Left forelimb (tissue), 1 donor: Measurements from ENCODE around the gene ADIRF.
"Not testable (repeated sequence)": the region's sequence is repeated elsewhere in the genome, so short reads cannot be mapped to it uniquely, and the experiment has no call there.

Experiments used
- DNase-seq: peaks from one replicate; pipeline ENCODE4 v3.0.0-alpha.2; 2018; ENCODE audit warnings: low spot score

ADIRF gene

GRCh38 chr10:86946213-86947155 lies 21.8 kb upstream of the ADIRF start:
- peak; percentile 59 for DNase-seq

GRCh38 chr10:86947806-86948205 lies 20.5 kb upstream of the ADIRF start:
- peak; percentile 50 for DNase-seq

DNA sequence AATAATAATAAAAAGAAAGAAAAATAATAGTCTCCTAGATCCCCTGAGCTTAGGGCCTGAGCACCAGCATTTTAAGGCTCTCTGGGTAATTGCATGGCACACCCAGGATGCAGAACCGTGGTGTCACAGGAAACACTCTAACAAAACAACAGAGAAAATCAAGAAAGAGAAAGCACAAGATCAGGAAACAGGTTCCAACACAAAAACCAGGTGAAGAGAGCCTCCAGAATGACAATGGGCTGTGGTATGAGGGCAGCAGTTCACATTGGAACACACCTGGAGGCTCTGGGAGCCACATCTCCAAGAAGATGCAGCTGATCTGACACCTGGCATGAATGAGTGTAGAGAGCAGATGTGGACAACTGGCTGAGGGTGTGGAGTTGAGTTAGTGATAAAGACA lies 17.9 kb upstream of the ADIRF start:
- DNase-seq = peak; percentile 17

DNA sequence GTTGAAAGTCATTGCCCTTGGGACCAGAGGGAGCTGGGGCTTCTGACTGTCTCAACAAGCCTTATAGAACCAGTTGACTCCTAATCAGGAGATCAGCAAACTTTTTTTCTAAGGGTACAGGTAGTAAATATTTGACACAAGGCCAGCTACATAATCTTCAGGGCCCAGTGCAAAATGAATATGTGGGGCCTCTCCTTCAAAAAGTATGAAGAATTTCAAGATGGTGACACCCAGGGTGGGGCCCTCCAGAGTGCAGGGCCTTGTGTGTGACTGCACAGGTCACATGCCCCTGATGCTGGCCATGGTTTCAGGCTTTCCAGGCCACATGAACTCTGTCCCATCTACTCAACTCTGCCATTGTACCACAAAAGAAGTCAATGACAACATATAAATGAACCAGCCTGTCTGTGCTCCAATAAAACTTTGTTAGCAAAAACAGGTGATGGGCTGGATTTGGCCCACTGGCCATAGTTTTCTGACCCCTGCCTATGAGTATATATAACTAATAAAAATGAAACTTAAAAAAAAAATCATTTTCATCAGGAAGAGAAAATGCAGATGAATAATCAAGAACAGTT lies 17.0 kb upstream of the ADIRF start:
- DNase-seq = peak; percentile 14

- peak; percentile 45 for DNase-seq
Observed at GRCh38 chr10:86952106-86952505, 16.2 kb upstream of the ADIRF start.

DNA sequence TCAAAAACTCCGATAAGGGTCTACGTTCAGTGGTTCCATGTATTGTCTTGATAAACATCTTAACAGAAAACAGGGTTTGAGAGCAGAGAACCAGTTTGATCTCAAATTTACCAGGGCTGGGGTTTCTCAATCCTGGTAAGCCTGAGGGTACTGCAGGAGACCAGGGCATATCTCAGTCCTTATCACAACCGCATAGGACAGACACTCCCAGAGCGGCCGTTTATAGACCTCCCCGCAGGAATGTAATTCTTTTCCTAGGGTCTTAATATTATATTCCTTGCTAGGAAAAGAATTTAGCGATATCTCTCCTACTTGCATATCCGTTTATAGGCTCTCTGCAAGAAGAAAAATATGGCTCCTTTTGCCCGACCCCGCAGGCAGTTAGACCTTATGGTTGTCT lies 15.6 kb upstream of the ADIRF start:
- DNase-seq = not testable (repeated sequence)

- no peak for DNase-seq
Observed at GRCh38 chr10:86953747-86954680, 14.3 kb upstream of the ADIRF start.

DNA sequence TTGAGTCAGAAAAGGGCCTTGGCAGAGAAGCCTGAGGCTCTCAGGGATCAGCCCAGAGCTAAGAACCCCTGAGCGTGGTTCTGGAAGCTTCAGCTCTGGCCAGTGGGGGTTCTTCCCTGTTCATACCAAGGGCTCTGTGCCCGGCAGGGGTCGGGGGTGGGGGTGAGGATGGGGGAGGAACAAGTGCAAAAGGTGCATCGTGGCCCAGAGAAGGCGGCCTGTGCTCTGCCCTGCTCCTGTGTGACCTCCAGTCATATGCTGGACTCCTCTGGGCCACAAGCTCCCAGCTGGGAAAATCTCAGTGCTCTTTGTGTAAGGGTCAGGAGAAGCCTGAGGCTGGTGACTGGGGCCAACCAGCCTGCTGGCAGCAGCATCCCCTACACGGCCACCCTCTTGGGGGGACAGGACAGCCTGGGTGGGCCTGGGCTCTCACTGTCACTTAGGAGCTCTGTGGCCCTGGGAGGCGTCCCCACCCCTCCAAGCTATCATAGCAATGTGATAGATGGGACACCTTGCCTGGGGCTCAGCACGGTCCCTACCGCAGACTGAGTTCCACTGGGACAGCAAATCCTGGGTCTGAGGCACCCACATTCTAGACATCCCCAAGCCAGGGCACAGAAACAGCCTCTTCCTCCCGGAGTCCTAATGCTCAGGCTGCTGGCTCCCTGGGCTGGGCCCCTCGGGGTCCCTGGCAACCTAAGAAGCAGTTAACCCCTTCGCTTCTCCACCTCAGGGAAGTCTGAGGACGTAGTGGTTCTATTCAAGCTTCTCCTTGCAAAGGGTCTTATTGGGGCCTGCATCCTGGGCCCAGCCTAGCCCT lies 13.4 kb upstream of the ADIRF start:
- no peak for DNase-seq

DNA sequence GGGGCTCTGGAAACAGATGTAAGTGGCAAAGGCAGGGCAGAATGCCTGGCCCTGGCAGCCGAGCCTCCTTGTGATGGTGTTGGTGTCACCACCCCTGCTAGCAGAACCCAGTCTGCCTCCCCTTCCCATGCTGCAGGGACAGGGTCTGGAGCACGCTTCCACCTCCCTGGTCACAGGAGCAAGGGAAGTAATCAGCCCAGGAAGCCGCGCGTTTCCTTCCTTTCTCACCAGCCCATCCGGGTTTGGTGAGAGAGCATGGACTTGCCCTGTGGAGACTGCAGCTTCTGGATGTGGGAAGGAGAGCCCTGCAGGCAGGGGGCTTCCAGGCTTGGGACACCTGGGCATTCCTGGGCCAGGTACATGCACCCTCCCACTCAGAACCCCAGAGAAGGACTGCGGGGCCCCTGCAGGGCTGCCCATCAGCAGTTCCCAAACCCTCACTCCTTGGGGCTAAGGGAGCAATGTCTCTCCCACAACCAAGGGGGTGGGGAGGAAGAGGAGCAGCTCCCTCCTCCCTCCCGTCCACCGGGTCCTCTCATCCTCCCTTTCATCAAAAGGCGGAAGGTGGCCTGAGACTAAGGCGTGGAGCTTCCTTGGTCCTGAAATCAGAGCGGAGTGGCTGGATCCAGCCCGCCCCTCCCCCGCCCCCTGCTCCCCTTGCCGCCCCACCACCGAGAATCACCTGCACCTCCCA lies 12.6 kb upstream of the ADIRF start:
- no peak for DNase-seq

- no peak for DNase-seq
Observed at GRCh38 chr10:86956195-86956847, 12.0 kb upstream of the ADIRF start.

DNA sequence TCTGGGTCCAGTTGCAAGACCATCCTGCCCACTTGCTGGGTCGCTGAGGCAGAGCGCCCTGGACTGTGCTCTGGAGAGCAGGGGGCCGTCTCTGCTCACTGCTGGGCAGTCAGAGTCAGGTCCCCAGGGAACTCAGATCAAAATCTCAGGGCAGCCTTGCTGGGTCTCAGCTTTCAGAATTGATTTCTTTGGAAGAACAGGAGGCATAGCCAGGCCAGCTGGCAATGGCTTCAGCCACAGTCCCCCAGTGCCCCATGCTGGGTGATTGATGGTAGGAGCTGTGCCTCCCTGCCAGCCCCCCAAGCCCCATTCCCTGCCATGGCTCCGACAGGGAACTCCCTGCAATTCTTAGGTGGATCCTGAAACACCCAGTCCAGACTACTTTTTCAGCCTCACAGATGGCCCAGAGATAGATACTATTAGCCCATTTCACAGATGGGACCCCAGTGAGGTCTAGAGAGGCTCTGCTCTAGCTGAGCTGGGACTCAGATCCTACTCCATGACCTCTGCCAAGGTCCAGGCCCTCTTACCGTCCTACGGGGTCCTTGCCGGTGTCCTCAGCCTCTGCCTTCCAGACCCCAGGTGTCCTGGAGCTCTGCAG lies 11.3 kb upstream of the ADIRF start:
- DNase-seq = no peak

DNA sequence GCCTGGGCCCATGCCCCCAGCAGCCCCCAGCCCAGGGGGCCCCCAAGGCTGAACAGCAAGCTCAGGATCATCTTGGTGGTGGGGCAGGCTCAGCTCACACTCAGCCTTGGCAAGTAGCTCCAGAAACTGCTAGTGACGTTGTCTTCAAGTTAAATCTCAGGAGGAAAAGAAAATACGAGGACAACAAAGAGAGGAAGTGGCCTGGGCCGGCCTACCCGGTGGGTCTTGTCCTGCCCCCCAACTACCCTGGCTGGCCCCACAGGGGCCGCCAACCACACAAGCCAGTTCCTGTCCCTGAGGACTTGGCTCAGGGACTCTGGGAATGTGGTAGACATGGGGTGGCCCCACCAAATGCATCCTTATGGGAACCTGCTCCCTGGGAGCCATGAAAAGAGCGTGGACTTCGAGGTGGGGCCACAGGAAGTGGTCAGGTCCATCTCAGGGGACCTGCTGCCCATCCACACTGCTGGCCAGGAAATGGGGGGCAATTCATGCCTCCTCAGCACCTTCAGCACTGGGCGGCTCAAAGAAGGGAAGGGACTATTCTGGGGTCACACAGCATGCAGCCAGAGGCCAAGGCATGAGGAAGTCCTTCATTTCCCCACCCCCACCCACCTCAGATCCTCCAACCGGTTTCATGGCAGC lies 10.7 kb upstream of the ADIRF start, which contains the start of gene MMRN2:
Gene MMRN2, minus strand, starts transcription at position 145 of the 645 bp plus-strand sequence. Its CDS starts 74 bp downstream, at position 71.
- no peak for DNase-seq

DNA sequence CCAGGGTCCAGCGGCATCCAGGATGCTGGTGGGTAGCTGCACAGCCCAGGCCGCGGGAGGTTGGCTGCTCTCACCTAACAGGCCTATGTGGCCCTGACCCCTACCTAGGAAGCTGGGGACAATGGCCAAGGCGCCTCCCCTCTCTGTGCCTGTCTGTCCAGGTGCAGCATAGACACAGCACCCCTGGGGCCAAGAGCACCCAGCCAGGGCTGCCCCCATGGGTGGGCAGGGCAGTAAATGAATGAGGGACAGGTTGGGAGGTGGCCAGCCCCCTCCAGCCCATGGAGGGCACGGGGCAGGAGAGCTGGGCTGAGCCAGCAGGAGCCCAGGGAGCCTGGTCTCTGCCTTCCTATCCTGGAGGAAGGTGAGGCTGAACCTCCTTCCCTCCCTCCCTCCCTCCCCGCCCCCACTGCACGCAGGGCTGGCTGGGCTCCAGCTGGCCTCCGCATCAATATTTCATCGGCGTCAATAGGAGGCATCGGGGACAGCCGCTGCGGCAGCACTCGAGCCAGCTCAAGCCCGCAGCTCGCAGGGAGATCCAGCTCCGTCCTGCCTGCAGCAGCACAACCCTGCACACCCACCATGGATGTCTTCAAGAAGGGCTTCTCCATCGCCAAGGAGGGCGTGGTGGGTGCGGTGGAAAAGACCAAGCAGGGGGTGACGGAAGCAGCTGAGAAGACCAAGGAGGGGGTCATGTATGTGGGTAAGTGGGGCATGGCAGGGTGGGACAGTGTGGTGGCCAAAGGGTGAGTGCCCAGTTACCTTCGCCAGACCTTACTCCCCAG lies 10.0 kb upstream of the ADIRF start, which contains the start of gene SNCG:
Gene SNCG, plus strand, starts transcription at position 484 of the 785 bp plus-strand sequence. Its CDS starts 99 bp downstream, at position 583.
- no peak for DNase-seq

DNA sequence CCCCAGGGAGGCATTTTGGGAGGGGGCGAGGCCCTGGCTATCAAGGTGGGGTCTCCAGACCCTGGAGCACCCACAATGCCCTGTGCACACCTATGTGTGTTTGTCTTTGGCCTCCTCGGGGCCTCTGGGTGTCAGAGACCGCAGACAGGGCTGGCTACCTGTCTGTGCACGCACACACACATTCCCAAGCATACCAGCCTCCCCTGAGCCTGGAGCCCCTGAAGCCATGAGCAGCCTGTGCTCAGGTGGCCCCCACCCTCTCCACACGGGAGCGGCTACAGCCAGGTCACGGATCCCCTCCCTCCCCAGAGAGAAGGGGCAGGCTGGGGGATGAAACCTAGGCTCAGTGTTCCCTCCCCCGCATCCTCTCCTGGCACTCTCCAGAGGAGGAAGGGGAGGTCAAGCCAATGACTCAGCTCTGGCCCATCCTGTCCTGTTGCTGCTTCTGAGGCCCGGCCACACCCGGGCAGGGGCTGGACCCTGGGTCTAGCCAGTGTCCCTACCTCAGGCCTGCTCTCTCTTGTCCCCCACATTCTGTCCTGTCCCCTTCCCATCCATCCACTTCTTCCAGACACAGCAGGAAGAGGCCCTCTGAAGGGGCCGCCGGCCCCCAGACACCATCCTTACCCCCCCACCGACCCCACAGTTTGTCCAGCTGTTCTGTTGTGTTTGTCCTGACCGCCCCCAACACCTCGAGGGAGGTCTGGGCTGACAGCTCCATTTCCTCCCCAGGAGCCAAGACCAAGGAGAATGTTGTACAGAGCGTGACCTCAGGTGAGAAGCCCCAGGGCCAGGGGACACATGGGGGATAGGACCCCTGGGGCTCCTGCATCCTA lies 9.2 kb upstream of the ADIRF start:
- DNase-seq = peak; percentile 68

- no peak for DNase-seq
Observed at GRCh38 chr10:86959737-86960002, 8.6 kb upstream of the ADIRF start.

DNA sequence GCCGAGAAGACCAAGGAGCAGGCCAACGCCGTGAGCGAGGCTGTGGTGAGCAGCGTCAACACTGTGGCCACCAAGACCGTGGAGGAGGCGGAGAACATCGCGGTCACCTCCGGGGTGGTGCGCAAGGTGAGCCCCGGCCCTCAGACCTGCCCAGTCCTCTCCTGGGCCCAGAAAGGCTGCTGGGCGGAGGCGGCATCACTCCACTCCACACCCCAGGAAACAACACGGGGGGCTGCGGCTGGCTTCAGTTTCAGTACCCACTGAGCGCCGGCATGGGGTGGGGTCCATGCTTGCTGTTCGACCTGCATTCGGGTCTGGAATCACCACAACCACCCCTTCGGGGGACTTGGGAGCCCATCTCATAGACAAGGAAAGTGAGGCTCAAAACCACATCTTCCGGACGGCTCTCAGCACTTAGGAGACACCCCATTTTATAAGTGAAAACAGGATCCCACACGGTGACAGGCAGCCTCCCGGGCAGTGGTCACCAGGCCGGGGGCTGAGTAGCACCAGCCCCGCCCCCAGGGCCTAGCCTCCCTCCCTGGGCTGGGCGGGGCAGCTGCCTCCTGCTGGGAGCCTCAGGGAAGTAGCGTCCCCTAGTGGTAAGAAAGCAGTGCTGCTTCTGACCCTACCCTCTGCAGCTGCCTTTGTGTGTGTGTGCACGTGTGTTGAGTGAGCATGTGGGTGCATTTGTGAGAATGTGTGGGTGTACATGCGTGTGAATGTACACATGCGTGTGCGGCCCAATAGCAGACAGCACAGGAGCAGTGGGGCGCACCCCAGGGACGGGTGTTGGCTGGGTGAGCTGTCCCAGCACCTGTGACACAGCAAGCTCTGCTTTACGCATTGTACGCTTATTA lies 8.0 kb upstream of the ADIRF start:
- DNase-seq = peak; percentile 64
